Measurements from ENCODE around the gene LIX1L.

The LIX1L gene

DNA sequence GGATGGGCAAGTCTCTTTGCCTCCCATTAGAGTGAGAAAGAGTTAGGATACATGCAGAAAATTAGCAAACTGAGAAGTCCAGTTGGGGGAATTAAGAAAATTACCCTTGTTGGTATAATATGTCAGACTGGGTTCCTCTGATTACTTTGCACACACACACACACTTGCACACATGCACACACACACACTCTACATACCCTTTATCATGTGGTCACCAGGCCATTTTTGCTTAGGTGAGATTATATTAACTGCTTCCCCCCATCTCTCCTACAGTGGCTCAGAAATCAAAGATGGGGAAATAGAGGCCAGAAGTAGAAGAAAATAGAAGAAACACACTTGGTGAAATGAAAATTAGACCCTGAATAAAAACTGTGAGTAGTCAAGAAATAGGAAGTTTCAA lies 917 bp upstream of the LIX1L start (continued):
- TF ChIP-seq, protein P1, sequence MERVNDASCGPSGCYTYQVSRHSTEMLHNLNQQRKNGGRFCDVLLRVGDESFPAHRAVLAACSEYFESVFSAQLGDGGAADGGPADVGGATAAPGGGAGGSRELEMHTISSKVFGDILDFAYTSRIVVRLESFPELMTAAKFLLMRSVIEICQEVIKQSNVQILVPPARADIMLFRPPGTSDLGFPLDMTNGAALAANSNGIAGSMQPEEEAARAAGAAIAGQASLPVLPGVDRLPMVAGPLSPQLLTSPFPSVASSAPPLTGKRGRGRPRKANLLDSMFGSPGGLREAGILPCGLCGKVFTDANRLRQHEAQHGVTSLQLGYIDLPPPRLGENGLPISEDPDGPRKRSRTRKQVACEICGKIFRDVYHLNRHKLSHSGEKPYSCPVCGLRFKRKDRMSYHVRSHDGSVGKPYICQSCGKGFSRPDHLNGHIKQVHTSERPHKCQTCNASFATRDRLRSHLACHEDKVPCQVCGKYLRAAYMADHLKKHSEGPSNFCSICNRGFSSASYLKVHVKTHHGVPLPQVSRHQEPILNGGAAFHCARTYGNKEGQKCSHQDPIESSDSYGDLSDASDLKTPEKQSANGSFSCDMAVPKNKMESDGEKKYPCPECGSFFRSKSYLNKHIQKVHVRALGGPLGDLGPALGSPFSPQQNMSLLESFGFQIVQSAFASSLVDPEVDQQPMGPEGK (CRISPR knock-in tag; IDR thresholded peaks at IDR 0.05; ENCODE audit: borderline replicate concordance): no peak
- no peak for TF ChIP-seq ZFP30 (CRISPR knock-in tag; IDR thresholded peaks at IDR 0.05)
- TF ChIP-seq ESRRG (CRISPR knock-in tag; IDR thresholded peaks at IDR 0.05): no peak
- TF ChIP-seq, protein P2, sequence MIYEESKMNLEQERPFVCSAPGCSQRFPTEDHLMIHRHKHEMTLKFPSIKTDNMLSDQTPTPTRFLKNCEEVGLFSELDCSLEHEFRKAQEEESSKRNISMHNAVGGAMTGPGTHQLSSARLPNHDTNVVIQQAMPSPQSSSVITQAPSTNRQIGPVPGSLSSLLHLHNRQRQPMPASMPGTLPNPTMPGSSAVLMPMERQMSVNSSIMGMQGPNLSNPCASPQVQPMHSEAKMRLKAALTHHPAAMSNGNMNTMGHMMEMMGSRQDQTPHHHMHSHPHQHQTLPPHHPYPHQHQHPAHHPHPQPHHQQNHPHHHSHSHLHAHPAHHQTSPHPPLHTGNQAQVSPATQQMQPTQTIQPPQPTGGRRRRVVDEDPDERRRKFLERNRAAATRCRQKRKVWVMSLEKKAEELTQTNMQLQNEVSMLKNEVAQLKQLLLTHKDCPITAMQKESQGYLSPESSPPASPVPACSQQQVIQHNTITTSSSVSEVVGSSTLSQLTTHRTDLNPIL (CRISPR knock-in tag; IDR thresholded peaks at IDR 0.05; ENCODE audit: low read depth): no peak

DNA sequence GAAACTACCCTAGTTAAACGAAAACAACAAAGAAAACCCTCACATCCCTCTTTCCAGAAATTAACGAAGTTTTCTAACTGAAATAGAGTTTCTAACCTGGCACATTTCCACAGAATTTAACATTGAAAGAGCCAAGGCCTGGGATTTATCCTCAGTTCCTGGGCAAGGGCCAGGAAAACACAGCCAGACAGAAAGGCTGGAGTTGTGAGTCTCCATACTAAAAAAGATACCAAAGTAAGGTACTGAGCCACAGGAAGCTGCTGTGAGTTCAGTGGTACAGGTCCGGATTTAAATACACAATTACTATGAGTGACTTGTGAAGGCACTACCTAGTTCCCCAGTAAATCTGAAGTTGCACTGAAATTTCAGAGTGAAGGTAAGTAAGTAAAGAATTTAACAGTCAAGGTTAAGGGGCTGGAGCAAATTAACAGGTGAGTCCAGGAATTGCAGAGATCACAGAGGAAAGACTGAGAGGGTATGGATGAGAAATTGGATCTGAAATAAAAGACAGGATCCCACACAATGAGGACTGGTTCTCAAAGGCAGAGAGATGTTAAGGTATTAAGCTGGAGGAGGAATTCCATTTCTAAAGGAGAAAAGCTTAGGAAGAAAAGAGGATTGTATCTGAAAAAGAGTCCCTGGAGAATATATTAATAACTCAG lies 905 bp downstream of the LIX1L start:
- no peak for ATAC-seq
- TF ChIP-seq CSRNP3 (CRISPR knock-in tag; IDR thresholded peaks at IDR 0.05) (no peak), ZC3H10 (CRISPR knock-in tag; IDR thresholded peaks at IDR 0.05) (peak; percentile 38; the same call in 1 of the 2 replicates)

DNA sequence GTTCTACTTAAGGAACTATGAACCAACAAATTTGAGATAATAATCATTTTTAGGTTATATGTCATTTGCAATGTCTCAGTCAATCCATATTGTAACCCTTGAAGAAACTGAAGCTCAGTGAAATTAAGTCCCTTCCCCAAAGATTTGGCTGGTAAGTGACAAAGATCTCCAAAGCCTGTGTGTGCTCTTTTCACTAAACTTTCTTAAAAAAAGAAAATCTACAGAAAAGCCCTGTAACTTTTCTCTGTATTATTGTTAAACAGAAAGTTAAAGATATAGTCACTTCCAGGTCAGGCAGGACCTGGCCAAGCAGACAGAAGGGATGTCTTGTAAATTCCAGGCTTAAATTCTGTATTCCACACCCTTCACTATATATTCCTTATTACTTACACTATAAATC lies 1.5 kb downstream of the LIX1L start:
- ATAC-seq: no peak

DNA sequence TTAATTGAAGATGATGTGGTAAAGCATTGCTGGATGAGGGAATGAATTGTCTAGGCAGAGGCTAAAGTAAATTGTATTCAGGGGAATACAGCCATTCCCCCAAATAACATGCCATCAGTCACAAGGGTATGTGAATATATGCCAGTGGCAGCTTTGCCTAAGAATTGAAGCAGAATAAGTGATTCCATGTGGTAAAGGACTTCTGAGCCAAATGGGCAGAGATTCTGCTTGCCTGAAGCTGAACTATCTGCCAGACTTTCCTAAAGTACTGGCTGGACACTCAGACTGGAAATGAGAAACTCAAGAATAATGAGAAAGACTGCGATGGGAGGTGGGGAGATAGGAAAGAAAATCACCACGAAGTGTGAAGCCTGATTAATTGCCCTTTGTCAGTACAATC lies 2.4 kb downstream of the LIX1L start:
- TF ChIP-seq ZFP3 (CRISPR knock-in tag; IDR thresholded peaks at IDR 0.05) (no peak), ESRRG (CRISPR knock-in tag; IDR thresholded peaks at IDR 0.05) (no peak), ISL1 (CRISPR knock-in tag; IDR thresholded peaks at IDR 0.05) (no peak), TOX (CRISPR knock-in tag; IDR thresholded peaks at IDR 0.05; ENCODE audit: borderline replicate concordance) (no peak), PPARA (CRISPR knock-in tag; IDR thresholded peaks at IDR 0.05; ENCODE audit: borderline replicate concordance) (no peak), ZNF565 (CRISPR knock-in tag; conservative IDR thresholded peaks at IDR 0.05; ENCODE audit: low read depth) (no peak)

More for the DNA sequence above, 1.5 kb downstream of the LIX1L start:
- no peak for TF ChIP-seq ARNTL (CRISPR knock-in tag; IDR thresholded peaks at IDR 0.05; ENCODE audit: borderline replicate concordance, low read depth)
- no peak for TF ChIP-seq PPARA (CRISPR knock-in tag; IDR thresholded peaks at IDR 0.05; ENCODE audit: borderline replicate concordance)
- TF ChIP-seq, protein P1 (CRISPR knock-in tag; IDR thresholded peaks at IDR 0.05; ENCODE audit: borderline replicate concordance): no peak
- TF ChIP-seq CSDC2 (CRISPR knock-in tag; IDR thresholded peaks at IDR 0.05): no peak
- no peak for TF ChIP-seq ZFP3 (CRISPR knock-in tag; IDR thresholded peaks at IDR 0.05)
- TF ChIP-seq ZNF565 (CRISPR knock-in tag; conservative IDR thresholded peaks at IDR 0.05; ENCODE audit: low read depth): no peak
- TF ChIP-seq ZFP30 (CRISPR knock-in tag; IDR thresholded peaks at IDR 0.05): no peak
- no peak for TF ChIP-seq TSHZ2 (CRISPR knock-in tag; IDR thresholded peaks at IDR 0.05)
- TF ChIP-seq RARB (CRISPR knock-in tag; IDR thresholded peaks at IDR 0.05): no peak
- no peak for TF ChIP-seq ESRRG (CRISPR knock-in tag; IDR thresholded peaks at IDR 0.05)
- no peak for TF ChIP-seq TOX (CRISPR knock-in tag; IDR thresholded peaks at IDR 0.05; ENCODE audit: borderline replicate concordance)
- no peak for TF ChIP-seq GLIS3 (CRISPR knock-in tag; IDR thresholded peaks at IDR 0.05)
- TF ChIP-seq ISL1 (CRISPR knock-in tag; IDR thresholded peaks at IDR 0.05): no peak
- no peak for TF ChIP-seq TCF4 (CRISPR knock-in tag; IDR thresholded peaks at IDR 0.05; ENCODE audit: borderline replicate concordance)

More for the DNA sequence above, 2.4 kb downstream of the LIX1L start:
- ATAC-seq: no peak

Data from SK-N-SH treated with all-trans-retinoic acid at 6 μM for 48 hours (cell line).